Muscle layer of duodenum (tissue), 2 donors: ENCODE measurements around the gene EEF1B2.
"Not testable (repeated sequence)": the region's sequence is repeated elsewhere in the genome, so short reads cannot be mapped to it uniquely, and the experiment has no call there.

Experiments
- H3K27ac ChIP-seq: one replicate; pipeline ENCODE4 v1.7.0; 2013; ENCODE audit warnings: mild to moderate bottlenecking, low read length
- H3K27me3 ChIP-seq: one replicate; pipeline ENCODE4 v1.7.0; 2013; ENCODE audit warnings: low read depth, mild to moderate bottlenecking, control low read depth, low read length
- H3K36me3 ChIP-seq, 2 donors: one replicate each; pipeline ENCODE4 v1.7.0; 2013; ENCODE audit warnings: low read length in 2 of 2, control low read depth in 1 of 2, mild to moderate bottlenecking in 1 of 2; ENCODE audit not compliant: insufficient read depth in 2 of 2, control insufficient read depth in 1 of 2
- H3K4me1 ChIP-seq, 2 donors: one replicate each; pipeline ENCODE4 v1.7.0; 2013; ENCODE audit warnings: low read length in 2 of 2, mild to moderate bottlenecking in 2 of 2, control low read depth in 1 of 2, moderate library complexity in 1 of 2; ENCODE audit not compliant: insufficient read depth in 2 of 2, control insufficient read depth in 1 of 2
- H3K4me3 ChIP-seq, 2 donors: one replicate each; pipeline ENCODE4 v1.7.0; 2013; ENCODE audit warnings: low read length in 2 of 2, low read depth in 1 of 2, mild to moderate bottlenecking in 1 of 2
- H3K9me3 ChIP-seq, 2 donors: one replicate each; pipeline ENCODE4 v1.7.0; 2013; ENCODE audit warnings: low read length in 2 of 2, control low read depth in 1 of 2, mild to moderate bottlenecking in 1 of 2; ENCODE audit not compliant: control insufficient read depth in 1 of 2
- donor health status: healthy.

The EEF1B2 gene

DNA sequence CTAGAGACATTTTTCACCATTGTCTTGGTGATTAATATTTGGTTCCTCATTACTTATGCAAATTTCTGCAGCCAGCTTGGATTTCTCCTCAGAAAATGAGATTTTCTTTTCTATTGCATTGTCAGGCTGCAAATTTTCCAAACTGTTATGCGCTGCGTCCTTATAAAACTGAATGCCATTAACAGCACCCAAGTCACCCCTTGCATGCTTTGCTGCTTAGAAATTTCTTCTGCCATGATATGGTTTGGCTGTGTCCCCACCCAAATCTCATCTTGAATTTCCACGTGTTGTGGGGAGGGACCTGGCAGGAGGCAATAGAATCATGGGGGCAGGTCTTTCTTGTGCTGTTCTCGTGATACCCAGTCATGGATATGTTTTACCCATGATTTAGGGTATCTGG, 8.5 kb downstream of the EEF1B2 start:
- not testable (repeated sequence) for H3K4me1 ChIP-seq, H3K9me3 ChIP-seq, H3K27me3 ChIP-seq, H3K4me3 ChIP-seq, H3K27ac ChIP-seq
- H3K36me3 ChIP-seq = peaks cover 4 to 11% of the 10 kb centered on the region in 2 donors

DNA sequence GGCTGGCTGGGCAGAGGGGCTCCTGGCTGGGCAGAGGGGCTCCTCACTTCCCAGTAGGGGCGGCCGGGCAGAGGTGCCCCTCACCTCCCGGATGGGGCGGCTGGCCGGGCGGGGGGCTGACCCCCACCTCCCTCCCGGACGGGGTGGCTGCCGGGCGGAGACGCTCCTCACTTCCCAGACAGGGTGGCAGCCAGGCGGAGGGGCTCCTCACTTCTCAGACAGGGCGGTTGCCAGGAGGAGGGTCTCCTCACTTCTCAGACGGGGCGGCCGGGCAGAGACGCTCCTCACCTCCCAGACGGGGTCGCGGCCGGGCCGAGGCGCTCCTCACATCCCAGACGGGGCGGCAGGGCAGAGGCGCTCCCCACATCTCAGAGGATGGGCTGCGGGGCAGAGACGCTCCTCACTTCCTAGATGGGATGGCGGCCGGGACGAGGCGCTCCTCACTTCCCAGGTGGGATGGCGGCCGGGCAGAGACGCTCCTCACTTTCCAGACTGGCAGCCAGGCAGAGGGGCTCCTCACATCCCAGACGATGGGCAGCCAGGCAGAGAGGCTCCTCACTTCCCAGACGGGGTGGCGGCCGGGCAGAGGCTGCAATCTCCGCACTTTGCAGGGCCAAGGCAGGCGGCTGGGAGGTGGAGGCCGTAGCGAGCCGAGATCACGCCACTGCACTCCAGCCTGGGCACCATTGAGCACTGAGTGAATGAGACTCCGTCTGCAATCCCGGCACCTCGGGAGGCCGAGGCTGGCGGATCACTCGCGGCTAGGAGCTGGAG, 12.1 kb downstream of the EEF1B2 start:
- not testable (repeated sequence) for H3K9me3 ChIP-seq, H3K4me3 ChIP-seq, H3K27ac ChIP-seq, H3K4me1 ChIP-seq, H3K27me3 ChIP-seq, H3K36me3 ChIP-seq

DNA sequence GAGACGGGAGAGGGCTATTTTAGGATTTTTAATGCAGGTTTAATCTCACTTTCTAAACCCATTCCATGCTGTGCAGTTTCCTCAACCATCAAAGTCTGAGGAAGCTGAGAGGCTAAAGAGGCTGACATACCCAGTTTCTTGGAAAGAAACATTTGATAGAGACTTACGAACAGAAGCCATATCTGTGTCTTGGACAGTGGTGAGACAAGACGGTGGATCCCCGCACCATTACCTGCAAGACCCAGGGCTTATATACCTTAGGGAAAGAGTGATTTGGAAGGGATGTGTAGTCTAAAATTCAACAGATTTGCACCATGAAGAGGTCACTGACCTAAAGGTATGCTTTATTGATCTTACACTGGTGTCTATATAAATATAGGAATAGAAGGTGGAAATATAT, 13.5 kb downstream of the EEF1B2 start:
- Histone ChIP-seq H3K4me1 (no peaks in the 10 kb centered on the region), H3K27me3 (no peaks in the 10 kb centered on the region), H3K36me3 (peaks cover 0 to 2% of the 10 kb centered on the region in 2 donors), H3K27ac (no peak overlapping the region), H3K4me3 (no peak overlapping the region), H3K9me3 (no peaks in the 10 kb centered on the region)

DNA sequence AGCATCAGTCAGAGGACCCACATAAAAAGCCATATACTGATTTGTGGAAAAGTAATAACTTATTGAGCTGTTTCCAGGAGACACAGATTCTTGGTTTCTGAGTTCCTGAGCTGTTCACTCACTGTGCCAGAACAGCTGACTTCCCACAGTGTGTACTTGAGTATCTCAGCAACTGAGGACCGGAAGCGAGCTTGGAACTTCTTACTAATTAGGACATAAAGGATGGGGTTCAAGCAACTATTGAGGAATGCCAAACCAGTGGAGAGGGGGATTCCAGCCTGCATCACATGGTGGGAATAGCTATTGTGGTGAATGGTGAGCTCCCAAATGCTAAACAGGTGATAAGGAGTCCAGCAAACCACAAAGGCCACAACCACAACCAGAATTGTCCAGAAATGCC, 16.4 kb downstream of the EEF1B2 start:
- no peaks in the 10 kb centered on the region for H3K36me3 ChIP-seq
- H3K27ac ChIP-seq = no peak overlapping the region
- no peaks in the 10 kb centered on the region for H3K4me1 ChIP-seq
- no peaks in the 10 kb centered on the region for H3K27me3 ChIP-seq
- no peaks in the 10 kb centered on the region for H3K9me3 ChIP-seq
- no peak overlapping the region for H3K4me3 ChIP-seq

DNA sequence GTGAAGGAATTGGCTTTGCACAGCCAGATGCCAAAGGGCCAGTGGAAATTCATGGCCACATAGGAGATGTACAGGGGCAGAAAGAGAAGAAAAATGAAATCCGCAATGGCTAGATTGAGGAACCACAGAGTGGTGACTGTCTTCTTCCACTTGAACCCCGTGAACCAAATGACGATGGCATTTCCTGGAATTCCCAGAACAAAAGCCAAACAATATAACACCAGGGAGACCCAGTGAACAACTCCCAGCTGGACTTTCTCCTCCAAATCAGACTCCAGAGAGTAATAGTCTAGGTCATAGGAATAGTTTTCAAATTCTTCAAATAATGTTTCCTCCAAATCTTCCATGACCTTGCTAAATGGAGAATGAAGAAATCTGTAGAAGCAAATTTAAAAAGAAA, 17.2 kb downstream of the EEF1B2 start:
- Histone ChIP-seq H3K36me3 (no peaks in the 10 kb centered on the region), H3K4me1 (no peaks in the 10 kb centered on the region), H3K27ac (no peak overlapping the region), H3K27me3 (no peaks in the 10 kb centered on the region), H3K4me3 (no peak overlapping the region), H3K9me3 (no peaks in the 10 kb centered on the region)

DNA sequence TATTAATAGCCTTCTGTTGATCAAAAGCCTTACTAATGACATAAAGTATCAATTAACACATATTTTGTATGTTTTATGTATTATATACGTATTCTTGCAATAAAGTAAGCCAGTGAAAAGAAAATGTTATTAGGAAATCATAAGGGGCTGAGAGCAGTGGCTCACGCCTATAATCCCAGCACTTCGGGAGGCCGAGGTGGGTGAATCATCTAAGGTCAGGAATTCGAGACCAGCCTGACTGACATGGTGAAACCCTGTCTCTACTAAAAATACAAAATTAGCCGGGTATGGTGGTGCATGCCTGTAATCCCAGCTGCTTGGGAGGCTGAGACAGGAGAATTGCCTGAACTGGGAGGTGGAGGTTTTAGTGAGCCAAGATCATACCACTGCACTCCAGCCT, 21.8 kb downstream of the EEF1B2 start:
- H3K4me1 ChIP-seq, H3K36me3 ChIP-seq, H3K9me3 ChIP-seq, H3K27me3 ChIP-seq, H3K4me3 ChIP-seq, H3K27ac ChIP-seq: not testable (repeated sequence)

DNA sequence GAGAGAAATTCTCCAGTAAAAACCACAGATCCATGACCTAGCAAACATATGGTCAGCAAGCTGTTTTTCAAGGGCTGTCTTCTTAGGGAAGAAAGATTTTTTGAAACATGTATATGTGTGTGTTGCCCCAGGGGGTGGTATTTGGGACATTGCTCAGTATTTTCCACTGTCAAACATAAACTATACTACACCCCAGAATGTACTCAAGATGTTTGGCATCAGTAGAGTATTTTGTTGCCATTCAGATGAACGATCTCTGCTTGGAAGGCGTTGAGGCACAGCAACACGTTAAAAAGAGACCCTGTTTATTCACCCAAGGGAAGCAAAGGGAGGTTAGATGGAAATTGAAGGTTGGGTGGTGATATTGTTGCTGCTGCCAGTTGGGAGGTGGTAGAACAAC, 30.0 kb downstream of the EEF1B2 start:
- Histone ChIP-seq H3K36me3 (no peaks in the 10 kb centered on the region), H3K9me3 (no peaks in the 10 kb centered on the region), H3K27me3 (no peaks in the 10 kb centered on the region), H3K4me3 (no peak overlapping the region), H3K4me1 (no peaks in the 10 kb centered on the region), H3K27ac (no peak overlapping the region)

DNA sequence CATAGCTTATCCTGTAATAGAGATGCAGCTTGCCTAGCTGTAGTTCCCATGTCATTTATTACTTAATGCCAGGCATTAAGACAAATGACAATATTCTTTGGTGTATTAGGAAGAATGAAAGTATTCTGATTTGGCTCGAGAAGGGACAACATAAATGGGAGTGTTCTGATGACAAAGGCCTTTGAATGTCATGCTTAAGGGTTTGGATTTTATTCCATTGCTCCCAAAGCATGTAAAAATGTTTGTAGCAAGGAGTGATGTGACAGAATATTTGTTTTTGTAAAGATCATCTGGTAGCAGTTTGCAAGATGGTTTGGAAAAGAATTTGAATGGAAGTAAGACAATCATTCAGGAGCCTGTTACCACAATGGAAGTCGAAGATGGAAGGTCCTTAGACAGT, 30.4 kb downstream of the EEF1B2 start:
- H3K9me3 ChIP-seq = no peaks in the 10 kb centered on the region
- no peak overlapping the region for H3K4me3 ChIP-seq
- no peaks in the 10 kb centered on the region for H3K36me3 ChIP-seq
- H3K27ac ChIP-seq = no peak overlapping the region
- H3K27me3 ChIP-seq = no peaks in the 10 kb centered on the region
- no peaks in the 10 kb centered on the region for H3K4me1 ChIP-seq

DNA sequence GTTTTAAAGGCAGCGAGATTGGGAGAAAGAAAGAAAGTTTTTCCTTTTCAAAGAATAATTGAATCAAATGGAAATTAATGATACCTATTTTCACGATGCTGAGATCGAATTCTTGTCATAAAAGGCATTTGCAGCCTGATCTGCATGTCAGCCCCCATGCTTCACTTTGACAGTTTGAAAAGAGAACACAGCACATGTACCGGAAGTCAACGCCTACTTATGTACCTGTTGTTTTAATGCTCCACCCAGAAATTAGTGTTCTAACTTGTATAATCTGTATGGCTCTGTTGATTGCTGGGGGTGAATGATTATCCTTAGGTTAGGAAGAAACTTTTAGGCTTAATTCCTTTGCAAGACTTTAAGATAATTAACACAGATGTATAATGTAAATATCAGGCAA, 31.0 kb downstream of the EEF1B2 start:
- H3K9me3 ChIP-seq = no peaks in the 10 kb centered on the region
- H3K36me3 ChIP-seq = no peaks in the 10 kb centered on the region
- no peaks in the 10 kb centered on the region for H3K4me1 ChIP-seq
- H3K27ac ChIP-seq = no peak overlapping the region
- no peaks in the 10 kb centered on the region for H3K27me3 ChIP-seq
- no peak overlapping the region for H3K4me3 ChIP-seq

DNA sequence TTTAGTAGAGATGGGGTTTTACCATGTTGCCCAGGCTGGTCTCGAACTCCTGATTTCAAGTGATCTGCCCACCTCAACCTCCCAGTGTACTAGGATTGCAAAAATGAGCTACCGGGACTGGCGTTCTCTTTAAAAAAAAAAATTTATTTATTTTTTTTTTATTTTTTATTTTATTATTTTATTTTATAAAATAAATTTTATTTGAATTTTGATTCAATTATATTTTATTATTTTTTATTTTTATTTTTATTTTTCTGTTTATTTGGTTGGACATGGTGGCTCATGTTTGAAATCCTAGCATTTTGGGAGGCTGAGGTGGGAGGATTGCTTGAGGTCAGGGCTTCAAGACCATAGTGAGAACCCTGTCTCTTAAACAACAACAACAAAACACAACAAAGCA, 32.5 kb downstream of the EEF1B2 start:
- Histone ChIP-seq H3K36me3 (no peaks in the 10 kb centered on the region), H3K27ac (no peak overlapping the region), H3K9me3 (no peaks in the 10 kb centered on the region), H3K4me1 (no peaks in the 10 kb centered on the region), H3K27me3 (no peaks in the 10 kb centered on the region), H3K4me3 (no peak overlapping the region)

DNA sequence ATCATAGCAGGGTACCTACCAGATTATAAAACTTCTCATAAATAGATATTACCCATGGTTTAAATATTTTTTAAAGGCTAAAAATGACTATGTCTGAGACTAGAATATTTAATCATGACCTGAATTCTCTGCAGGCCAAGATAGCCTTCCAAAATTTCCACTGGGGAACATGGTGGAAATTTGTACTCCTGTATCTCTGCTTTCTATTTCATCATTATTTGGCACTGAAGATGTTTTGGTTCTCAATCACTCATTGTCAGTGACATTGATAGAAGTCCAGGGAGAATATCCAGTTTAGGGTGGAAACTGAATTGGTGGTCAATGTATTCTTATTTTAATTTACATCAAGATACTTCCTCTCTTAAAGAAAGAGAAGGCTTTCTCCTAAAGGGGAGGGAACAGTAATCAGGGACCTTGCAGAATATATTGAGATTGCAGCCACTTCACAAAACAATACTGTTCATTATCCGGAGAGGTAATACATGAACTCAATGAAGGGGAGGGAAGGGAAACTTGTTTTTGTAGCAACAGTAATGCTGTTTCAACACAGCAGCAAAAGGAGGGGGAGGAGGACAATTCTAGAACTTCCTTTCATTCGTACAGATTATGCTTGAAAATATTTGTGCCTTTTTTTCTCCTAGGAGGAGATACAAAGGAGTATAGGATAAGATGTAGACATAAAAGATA, 34.1 kb downstream of the EEF1B2 start:
- no peak overlapping the region for H3K4me3 ChIP-seq
- no peaks in the 10 kb centered on the region for H3K36me3 ChIP-seq
- H3K4me1 ChIP-seq = no peaks in the 10 kb centered on the region
- no peaks in the 10 kb centered on the region for H3K27me3 ChIP-seq
- H3K9me3 ChIP-seq = no peaks in the 10 kb centered on the region
- H3K27ac ChIP-seq = no peak overlapping the region

DNA sequence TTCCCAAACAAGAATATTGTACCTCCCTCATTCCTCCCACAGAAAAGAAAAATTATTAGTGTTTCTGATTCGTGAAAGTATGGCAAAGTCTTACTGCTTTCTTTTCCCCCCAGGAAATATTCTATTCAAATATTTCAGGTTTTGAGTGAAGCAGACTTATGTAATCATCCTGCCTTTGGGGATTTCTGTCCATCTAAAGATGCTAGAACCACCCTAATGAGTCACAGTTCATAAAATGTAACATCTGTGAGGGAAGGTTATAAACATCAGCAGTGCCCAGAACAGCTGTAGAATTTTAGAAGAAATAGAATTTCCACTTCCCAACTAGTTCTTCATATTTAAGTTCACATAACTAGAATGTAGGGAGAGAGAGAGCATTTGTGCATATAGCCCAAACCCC, 39.0 kb downstream of the EEF1B2 start:
- no peak overlapping the region for H3K27ac ChIP-seq
- H3K4me1 ChIP-seq = no peaks in the 10 kb centered on the region
- no peaks in the 10 kb centered on the region for H3K27me3 ChIP-seq
- H3K9me3 ChIP-seq = no peaks in the 10 kb centered on the region
- H3K36me3 ChIP-seq = no peaks in the 10 kb centered on the region
- no peak overlapping the region for H3K4me3 ChIP-seq
